GM21367 (cell line): ENCODE measurements around the gene TMEM156.

ENCODE experiments used
- ATAC-seq: cut with Tn5 transposase; IDR thresholded peaks from one replicate; pipeline ENCODE4 v1.9.1; 2021; ENCODE audit not compliant: unreplicated experiment

The TMEM156 gene, protein sequence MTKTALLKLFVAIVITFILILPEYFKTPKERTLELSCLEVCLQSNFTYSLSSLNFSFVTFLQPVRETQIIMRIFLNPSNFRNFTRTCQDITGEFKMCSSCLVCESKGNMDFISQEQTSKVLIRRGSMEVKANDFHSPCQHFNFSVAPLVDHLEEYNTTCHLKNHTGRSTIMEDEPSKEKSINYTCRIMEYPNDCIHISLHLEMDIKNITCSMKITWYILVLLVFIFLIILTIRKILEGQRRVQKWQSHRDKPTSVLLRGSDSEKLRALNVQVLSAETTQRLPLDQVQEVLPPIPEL

DNA sequence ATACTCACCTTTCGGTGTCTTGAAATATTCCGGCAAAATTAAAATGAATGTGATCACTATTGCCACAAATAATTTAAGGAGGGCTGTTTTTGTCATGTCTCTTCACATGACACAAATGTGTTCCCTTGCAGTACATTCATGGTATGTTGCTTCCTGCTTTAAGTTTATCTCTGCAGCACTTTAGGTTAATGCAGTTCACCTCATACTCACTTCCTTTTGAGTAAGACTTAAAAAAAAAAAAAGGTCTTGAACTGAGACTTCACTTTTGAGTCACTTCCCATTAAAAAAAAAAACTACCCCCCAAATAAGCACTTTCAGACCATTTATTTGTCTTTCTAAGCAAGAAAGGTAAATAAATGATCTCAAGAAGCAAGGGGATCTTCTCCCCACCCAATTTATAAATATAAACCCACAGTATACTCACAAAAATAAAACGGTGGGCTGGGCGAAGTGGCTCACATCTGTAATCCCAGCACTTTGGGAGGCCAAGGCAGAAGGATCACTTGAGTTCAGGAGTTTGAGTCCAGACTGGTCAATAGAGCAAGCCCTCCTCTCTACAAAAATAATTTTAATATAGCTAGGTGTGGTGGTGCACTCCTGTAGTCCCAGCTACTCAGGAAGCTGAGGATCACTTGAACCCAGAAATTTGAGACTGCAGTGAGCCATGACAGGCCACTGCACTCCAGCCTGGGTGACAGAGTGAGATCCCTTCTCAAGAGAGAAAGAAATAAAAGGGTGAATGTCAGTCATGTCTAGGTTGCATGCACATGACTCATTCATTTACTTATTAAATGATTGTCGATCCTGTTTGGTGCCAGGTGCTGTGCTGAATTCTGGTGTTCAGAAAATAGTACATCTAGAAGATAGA lies at the start of gene TMEM156:
TMEM156 (minus strand) TSS at position 192 of the 868 bp plus-strand sequence; CDS start at position 96, 96 bp downstream.
- peak; percentile 39 for ATAC-seq

DNA sequence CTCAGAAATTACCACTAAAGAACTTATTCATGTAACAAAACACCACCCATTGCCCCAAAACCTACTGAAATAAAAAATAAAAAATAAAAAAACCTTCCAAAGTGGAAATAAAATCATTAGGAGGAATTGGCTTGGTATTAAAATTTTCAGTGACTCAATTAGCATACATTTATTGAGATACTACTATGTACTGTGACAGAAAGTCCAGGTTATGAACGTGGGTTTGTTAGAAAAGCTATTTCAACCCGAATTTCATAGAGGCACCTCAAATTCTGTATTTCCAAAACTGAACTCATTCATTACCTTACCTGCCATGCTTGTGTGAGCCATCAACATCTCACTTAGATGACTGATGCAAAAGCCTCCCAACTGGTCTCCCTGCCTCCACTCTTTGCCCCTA lies 46.6 kb upstream of the TMEM156 start:
- ATAC-seq: no peak

DNA sequence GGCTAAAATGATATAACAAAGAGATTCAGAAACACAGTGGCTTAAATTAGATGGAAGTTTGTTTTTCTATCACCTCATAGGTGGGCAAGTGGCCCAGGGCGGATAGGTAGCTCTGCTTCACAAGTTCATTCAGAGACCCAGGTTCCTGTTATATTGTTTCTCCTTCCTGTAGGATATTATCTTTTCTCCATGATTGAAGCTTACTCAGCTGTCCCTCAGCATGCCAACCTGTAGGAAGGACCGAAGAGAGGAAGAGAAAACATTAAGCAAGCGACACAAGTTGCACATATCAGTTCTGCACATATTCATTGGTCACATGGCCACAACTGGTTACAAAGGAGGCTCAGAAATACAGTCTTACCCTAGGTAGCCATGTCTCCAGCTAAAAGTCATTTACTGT lies 36.7 kb upstream of the TMEM156 start:
- no peak for ATAC-seq

DNA sequence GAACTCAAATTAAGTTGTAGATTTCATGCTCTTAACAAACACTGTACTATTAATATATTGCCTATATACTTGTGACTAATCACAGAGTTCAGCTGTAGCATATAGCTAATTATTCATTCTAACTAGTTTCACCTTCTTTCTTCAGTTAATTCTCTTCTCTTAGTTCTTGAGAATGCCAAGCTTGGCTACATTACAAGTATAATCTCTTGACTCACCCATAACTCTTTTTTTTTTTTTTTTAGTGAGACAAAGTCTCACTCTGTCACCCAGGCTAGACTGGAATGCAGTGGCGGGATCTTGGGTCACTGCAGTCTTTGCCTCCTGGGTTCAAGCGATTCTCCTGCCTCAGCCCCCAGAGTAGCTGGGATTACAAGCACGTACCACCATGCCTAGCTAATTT lies 35.2 kb upstream of the TMEM156 start:
- no peak for ATAC-seq

DNA sequence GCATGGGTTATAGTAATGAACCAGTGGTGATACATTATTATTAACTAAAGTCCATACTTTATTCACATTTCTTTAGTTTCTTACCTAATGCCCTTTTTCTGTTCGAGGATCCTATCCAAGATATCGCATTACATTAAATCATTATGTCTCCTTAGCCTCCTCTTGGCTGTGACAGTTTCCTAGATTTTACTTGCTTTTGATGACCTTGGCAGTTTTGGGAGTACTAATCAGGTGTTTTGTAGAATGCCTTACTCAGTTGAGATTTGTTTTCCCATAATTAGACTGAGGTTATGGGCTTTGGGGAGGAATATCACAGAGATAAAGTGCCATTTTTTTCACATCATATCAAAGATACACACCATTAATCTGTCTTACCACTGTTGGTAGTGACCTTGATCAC lies 34.8 kb upstream of the TMEM156 start:
- ATAC-seq: no peak

DNA sequence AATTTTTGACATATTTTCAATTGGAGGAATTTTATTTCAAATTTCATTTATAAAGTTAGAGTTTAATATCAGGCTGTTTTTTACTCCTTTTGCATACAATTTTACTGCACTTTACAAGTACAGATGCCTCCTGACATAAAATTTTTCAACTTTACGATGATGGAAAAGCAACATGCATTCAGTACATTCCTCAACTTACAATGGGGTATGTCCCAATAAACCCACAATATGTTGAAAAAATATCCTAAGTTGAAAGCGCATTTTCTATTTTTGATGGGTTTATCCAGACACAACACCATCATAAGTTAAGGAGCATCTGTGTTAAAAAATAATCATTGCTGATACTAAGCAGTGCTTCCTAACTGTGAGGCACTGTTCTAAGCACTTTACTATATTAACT lies 34.2 kb upstream of the TMEM156 start:
- ATAC-seq: no peak

DNA sequence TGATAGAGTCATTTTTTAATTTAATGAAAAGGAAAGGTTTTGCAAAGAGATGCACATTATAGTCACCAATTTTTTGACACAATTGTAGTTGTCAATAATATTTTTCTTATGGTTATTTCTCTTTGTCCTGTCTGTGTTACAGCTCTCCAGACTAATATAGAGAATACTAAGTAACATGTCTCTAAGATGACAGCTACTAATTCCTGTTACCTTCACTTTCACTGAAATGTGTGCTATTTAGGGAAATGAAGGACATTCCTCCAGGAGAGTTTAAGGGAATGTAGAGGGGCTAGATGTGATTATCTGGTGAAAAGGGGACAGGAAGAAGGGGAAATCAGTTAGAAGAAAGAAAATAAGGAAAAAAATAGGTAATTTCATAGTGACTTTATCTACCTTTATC lies 31.2 kb upstream of the TMEM156 start:
- ATAC-seq: no peak

DNA sequence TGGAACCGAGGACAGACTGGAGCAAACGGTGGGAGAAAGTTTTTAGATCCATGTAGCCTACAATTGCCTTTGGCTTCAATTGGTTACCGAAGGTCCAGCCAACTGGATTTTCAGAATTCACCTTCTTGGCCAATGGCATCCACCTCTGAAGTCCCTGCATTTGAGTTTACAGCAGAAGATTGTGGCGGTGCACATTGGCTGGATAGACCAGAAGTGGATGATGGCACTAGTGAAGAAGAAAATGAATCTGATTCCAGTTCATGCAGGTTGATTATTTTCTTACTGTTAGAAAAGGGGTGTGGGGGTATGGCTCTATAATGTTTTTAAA lies 30.5 kb upstream of the TMEM156 start:
- no peak for ATAC-seq

DNA sequence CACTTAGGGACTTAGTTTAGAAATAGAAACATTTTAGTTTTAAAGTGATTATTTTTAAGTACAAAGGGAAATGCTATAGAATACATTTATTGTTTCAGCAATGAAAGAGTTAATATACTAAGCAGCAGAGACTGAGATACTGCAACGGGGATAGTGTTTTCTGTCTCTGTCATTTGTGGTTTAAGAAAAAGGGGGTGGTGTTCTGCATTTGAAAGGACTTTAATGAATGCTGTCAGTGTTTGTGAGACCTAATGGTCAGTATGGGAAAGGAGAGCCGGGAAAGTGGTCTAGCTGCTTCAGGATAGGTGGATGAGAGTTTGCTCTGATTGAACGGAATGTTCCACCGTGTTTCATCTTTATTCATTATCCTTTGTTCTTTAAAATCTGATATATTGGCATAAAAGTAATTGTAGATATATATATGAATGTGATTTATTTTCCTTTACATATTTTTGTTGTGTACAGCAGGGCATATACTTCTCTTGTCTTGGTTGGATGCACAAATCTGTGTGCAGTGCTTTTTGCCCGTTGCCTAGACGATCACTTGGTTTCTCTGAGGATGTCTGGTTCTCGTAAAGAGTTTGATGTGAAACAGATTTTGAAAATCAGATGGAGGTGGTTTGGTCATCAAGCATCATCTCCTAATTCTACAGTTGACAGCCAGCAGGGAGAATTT lies 30.0 kb upstream of the TMEM156 start, which contains the start of gene KLHL5:
KLHL5 (plus strand) TSS at position 139 of the 676 bp plus-strand sequence; CDS start at position 560, 421 bp downstream.
- ATAC-seq: no peak

DNA sequence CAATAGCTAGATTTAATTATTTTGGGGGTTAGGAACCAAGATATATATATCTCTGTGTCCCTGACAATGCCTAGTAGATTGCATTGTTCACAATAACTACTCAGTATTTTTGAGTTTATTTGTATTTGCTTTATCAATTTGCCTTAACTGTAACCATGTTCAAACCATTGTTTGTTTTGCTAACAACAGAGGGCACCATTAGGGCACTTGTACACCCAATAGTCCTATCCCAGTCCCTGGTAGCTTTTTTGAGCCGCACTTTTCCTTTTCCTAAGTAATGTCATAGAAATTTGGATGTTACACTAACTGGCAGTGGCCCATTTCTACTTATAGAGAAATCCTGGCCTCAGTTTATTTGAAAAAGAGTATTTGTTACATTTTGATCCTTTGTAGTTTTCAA lies 29.2 kb upstream of the TMEM156 start:
- no peak for ATAC-seq

DNA sequence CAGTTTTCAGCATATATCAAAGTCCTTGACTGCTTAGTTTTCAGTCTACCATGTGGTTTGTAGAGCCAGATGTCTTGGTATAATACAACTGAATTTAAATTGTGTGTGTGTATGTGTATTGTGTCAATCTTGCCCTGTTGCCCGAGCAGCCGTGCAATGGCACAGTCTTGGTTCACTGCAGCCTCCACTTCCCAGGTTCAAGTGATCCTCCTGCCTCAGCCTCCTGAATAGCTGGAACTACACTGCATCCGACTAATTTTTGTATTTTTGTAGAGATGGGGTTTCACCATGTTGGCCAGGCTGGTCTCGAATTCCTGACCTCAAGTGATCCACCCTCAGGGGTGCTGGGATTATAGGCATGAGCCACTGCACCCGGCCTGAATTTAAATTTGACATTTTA lies 23.8 kb upstream of the TMEM156 start:
- ATAC-seq: no peak

DNA sequence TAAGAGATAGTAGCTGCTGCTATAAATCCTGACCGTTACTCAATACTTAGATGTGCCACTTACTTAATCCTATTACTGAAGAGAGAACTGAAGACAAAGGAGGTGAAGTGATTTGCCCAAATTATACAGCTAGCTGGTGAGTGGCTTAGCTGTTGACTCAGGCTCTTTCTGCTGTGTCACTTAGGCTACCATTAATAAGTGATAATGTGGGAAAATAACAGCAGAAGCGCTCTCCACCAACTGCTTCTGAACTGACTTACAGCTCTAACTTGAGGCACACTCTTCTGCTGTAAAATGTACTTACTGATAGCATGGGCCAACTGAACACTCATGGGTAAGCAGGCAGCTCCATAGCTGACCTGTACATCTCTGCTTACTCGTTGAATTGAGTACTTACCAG lies 22.3 kb upstream of the TMEM156 start:
- ATAC-seq: no peak

DNA sequence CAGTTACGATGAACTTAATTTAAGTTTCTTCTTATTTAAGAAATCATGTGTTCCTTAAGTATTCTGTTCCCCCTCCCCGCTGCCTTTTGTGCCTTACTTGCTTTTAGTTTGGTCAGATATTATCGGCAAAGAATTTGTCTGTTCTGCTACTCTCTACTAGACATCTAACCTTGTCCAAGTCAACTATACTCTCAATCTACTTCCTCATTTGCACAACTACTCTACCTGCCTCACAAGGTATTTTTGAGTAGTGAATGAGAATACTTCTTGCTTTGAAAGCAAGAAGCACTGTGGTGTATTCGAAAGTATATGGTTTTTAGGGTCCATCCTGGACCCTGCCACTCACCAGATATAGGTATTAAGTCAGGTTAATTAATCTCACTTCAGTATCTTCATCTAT lies 21.8 kb upstream of the TMEM156 start:
- ATAC-seq: no peak

DNA sequence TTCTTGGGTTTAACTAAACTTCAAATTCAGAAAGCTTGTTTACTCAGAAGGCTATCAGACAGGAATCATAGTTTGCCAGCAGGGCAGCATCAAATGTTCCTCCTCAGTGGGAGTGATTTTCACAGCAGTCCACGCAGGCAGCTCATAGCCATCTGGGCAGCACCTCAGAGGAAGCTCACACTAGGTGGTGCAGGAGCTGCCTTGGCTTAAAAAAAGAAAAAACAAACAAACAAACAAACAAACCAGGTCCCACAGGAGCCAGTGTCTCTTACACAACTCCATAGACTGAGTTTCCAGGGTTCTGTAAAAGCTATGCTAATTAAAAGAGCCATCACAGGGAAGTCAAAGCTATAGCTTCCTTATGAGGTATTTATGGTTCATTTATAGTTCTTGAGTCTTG lies 19.3 kb upstream of the TMEM156 start:
- no peak for ATAC-seq

DNA sequence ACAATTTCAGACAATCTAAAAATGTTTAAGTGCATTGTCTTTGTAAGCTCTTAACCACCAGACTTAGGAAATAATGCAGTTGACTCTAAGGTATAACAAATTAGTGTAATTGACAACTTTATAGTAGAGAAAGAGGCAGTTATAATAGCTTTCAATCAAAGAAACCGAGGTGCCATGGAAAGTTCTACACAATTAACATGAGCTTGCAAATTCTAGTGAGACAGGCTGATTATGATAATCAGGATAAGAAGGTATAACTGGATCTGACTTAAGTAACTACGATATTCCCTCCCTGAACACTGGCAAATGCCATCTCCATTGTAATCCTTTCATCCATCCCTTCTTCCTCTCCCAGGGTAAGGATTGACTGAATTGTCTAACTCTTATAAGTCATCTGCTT lies 18.4 kb upstream of the TMEM156 start:
- no peak for ATAC-seq

DNA sequence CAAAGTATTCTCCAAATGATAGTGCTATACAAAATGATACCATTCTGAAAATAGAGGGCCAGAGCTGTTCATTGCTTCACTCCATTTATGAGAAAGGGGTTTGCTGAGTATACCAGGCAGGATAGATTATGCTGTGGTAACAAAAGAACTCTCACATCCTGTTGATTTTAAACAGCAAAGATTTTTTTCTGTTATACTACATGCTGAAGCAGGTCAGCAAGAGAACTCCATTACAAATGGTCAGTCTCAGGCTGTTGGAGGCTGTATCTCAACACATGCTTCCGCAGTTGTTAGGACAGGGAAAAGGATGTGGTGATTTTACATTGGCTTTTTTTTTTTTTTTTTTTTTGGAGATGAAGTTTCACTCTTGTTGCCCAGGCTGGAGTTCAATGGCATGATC lies 16.1 kb upstream of the TMEM156 start:
- ATAC-seq: no peak

DNA sequence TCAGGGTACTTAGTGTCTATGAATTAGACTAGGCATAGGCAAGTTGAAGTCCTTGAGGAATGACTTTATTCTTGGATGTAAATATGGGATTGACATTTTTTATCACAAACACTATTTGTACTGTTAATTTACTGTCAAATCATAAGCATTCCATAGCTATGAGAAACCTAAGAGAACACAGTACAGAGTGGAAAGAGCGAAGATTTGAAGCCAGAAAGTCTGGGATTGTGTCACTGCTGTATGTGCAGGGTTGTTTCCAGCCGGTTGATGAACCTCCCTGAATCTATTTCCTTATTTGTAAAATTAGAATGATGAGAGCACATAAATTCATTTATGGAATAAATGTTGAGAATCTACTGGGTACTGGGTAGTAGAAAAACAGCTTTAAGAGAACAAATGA lies 15.5 kb upstream of the TMEM156 start:
- no peak for ATAC-seq

DNA sequence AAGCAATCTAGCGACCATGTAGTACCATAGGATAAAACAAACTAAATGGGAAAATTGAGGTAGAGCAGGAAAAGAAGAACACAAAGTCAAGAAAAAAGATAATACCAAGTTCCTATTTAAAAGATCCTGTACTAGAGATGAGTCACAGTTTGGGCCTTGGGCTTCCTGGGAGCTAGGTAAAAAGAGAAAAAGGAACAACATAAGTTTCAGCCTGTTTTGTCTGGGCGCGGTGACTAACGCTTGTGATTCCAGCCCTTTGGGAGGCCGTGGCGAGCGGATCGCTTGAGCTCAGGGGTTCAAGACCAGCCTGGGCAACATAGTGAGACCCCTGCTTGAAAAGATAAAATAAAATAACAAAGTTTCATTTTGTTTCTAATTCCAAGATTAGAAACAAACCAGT lies 14.0 kb upstream of the TMEM156 start:
- no peak for ATAC-seq

DNA sequence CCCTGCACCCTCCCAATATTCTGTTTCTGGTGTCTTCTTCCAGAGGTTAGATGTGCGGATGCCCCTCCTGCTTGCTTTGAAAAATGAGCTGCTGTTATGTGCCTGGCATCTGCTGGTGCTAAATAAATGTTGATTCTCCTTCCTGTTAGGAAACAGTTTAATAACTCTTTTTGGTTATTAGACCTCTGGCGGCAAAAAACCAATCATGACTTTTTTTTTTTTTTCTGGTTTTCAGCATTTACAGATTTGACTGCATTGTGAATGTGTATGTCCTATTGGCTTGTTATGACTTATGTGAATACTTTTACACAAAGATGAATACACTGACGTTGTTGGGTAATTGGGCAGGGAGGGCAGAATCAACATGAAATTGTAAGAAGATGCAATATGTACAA lies 13.6 kb upstream of the TMEM156 start:
- no peak for ATAC-seq

DNA sequence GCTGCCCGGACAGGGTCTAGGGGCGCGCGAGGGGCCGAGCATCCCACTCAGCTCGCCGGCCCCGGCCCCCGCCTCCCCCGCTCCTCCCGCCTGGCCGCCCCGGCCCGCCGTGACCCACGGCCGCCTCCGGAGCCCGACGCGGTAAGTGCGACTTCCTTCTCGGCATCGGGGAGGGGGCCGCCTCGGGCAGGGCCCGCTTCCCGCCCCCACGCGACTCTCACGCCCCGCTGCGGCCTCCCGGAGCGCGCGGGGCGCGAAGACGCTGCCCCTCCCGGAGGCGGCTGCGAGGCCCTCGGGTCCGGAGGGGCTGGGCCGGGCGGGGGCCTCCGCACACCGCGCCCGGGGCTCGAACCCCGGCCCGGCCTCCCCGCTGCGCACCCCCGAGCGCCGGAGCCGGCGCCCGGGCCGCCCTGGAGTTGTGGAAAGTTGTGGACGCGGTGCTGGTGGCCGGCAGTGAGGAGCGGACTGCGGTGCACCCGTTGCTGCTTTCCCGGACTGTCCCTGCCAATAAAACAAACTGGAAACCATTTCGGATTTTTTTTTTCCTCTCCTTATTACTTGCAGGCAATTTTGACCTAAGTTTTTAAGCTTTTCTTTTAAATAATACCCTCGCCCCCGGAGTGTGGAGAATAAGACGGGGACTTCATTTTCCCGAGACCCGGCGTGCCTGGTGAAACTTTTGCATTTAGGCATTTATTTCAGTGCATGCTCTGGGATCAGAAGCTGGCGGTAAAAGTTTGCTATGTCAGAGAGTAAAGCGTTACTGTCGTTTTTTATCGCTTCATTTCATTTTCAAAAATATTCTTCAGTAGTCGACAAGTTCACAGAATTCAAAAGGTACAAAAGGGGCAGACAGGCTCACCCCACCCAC lies 13.0 kb upstream of the TMEM156 start:
- ATAC-seq: no peak

DNA sequence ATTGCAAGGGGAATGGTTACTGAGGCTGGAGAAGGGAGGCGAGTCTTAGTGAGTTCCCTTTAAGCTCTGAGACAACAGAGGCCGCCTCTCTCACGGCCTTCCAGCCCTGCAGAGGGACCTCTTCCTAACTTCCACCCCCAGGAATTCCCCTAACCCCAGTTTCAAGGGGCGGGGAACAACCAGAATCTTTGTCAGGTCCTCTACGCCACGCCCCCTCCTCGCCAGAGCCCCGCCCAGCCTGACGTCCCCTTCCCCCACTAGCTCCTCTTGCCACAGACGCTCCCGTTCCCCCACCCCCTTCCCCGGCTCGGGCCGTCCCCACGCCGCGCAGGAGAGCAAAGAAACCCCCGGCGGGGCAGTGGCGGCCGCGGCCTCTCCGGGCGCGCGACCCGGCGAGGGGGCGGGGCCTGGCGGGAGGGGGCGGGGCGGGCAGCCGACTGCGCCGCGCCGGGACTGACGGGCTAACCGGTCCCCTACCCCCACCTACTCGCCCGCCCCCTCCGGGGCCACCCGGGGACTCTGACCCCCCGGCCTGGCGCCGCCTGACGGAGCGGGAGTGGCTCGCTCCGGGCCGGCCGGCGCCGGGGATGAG lies 12.3 kb upstream of the TMEM156 start:
- peak; percentile 41 for ATAC-seq
